ENCODE results near the gene WDR4.

Gene WDR4

GRCh38 chr21:42873096-42873495, 6.2 kb downstream of the WDR4 start:
- DNase-seq, result no peak

- DNase-seq, result no peak
Measured at GRCh38 chr21:42868196-42868595, 11.1 kb downstream of the WDR4 start.

- DNase-seq, result no peak
Measured at GRCh38 chr21:42865776-42866160, 13.6 kb downstream of the WDR4 start.

- DNase-seq, result no peak
Measured at GRCh38 chr21:42864815-42865775, 14.2 kb downstream of the WDR4 start.

GRCh38 chr21:42864286-42864685, 15.1 kb downstream of the WDR4 start:
- no peak for DNase-seq

GRCh38 chr21:42863504-42863870, 15.9 kb downstream of the WDR4 start:
- DNase-seq, result no peak

GRCh38 chr21:42862774-42863503, 16.4 kb downstream of the WDR4 start:
- DNase-seq, result no peak

GRCh38 chr21:42861848-42862400, 17.4 kb downstream of the WDR4 start:
- no peak for DNase-seq

- no peak for DNase-seq
Measured at GRCh38 chr21:42861311-42861847, 18.0 kb downstream of the WDR4 start.

GRCh38 chr21:42860345-42860744, 19.0 kb downstream of the WDR4 start:
- DNase-seq, result no peak

GRCh38 chr21:42859891-42860230, 19.5 kb downstream of the WDR4 start:
- DNase-seq, result no peak

GRCh38 chr21:42858957-42859890, 20.1 kb downstream of the WDR4 start:
- no peak for DNase-seq

GRCh38 chr21:42858185-42858847, 21.0 kb downstream of the WDR4 start:
- DNase-seq, result no peak

GRCh38 chr21:42857216-42857615, 22.1 kb downstream of the WDR4 start:
- DNase-seq, result no peak

GRCh38 chr21:42855937-42856335, 23.4 kb downstream of the WDR4 start:
- no peak for DNase-seq

- DNase-seq, result no peak
Measured at GRCh38 chr21:42855171-42855936, 24.0 kb downstream of the WDR4 start.

GRCh38 chr21:42854246-42855010, 24.9 kb downstream of the WDR4 start:
- no peak for DNase-seq

GRCh38 chr21:42853621-42854020, 25.7 kb downstream of the WDR4 start:
- DNase-seq, result no peak

GRCh38 chr21:42852925-42853570, 26.3 kb downstream of the WDR4 start:
- no peak for DNase-seq
